Measurements from ENCODE around the gene ERI3. TPM values are rescaled to one million over a fixed set of nuclear protein-coding genes. Genes with fewer than 3 reads are reported as not detected.

The ERI3 gene
- total RNA-seq, 1 experiment from 2014 or later, result 83.4 TPM

- POLR2A ChIA-PET, result no interaction called here
- no peak for DNase-seq (ENCODE audit: unreplicated experiment)
- no peaks in the 10 kb centered on the region for H3K4me1 Mint-ChIP-seq (ENCODE audit: insufficient read depth, unreplicated experiment)
- H3K4me3 Mint-ChIP-seq (ENCODE audit: unreplicated experiment), result no peak overlapping the region
- peaks cover 8% of the 10 kb centered on the region for H3K36me3 Mint-ChIP-seq (ENCODE audit: insufficient read depth, unreplicated experiment)
- no peaks in the 10 kb centered on the region for H3K9me3 Mint-ChIP-seq (ENCODE audit: unreplicated experiment)
- H3K27ac Mint-ChIP-seq (ENCODE audit: low read depth, unreplicated experiment), result no peak overlapping the region
- CTCF ChIA-PET, result no interaction called here
- H3K27me3 Mint-ChIP-seq (ENCODE audit: insufficient read depth, unreplicated experiment), result no peaks in the 10 kb centered on the region
- BruUV-seq (replicated peaks), result no TSS peak
- TF ChIP-seq CTCF (IDR thresholded peaks at IDR 0.05; ENCODE audit: unreplicated experiment), result no peak
- intact Hi-C loops (cut with micrococcal nuclease), result no loop called here
These were observed 100.6 kb downstream of the ERI3 start for GRCh38 chr1:44254392-44254910.

GRCh38 chr1:44251989-44252671 is 102.9 kb downstream of the ERI3 start:
- no TSS peak for BruUV-seq (replicated peaks)
- POLR2A ChIA-PET, result no interaction called here
- intact Hi-C loops (cut with micrococcal nuclease), result no loop called here
- H3K4me3 Mint-ChIP-seq (ENCODE audit: unreplicated experiment), result no peak overlapping the region
- no peaks in the 10 kb centered on the region for H3K27me3 Mint-ChIP-seq (ENCODE audit: insufficient read depth, unreplicated experiment)
- no peaks in the 10 kb centered on the region for H3K9me3 Mint-ChIP-seq (ENCODE audit: unreplicated experiment)
- no peak overlapping the region for H3K27ac Mint-ChIP-seq (ENCODE audit: low read depth, unreplicated experiment)
- H3K4me1 Mint-ChIP-seq (ENCODE audit: insufficient read depth, unreplicated experiment), result no peaks in the 10 kb centered on the region
- no peaks in the 10 kb centered on the region for H3K36me3 Mint-ChIP-seq (ENCODE audit: insufficient read depth, unreplicated experiment)
- CTCF ChIA-PET, result no interaction called here
- TF ChIP-seq CTCF (IDR thresholded peaks at IDR 0.05; ENCODE audit: unreplicated experiment), result no peak
- no peak for DNase-seq (ENCODE audit: unreplicated experiment)

- Mint-ChIP-seq H3K4me1 (ENCODE audit: insufficient read depth, unreplicated experiment) (no peaks in the 10 kb centered on the region), H3K27me3 (ENCODE audit: insufficient read depth, unreplicated experiment) (no peaks in the 10 kb centered on the region), H3K9me3 (ENCODE audit: unreplicated experiment) (no peaks in the 10 kb centered on the region), H3K27ac (ENCODE audit: low read depth, unreplicated experiment) (no peak overlapping the region), H3K36me3 (ENCODE audit: insufficient read depth, unreplicated experiment) (peaks cover 3% of the 10 kb centered on the region), H3K4me3 (ENCODE audit: unreplicated experiment) (no peak overlapping the region)
- POLR2A ChIA-PET, result no interaction called here
- CTCF ChIA-PET, result no interaction called here
- intact Hi-C loops (cut with micrococcal nuclease), result no loop called here
- no peak for DNase-seq (ENCODE audit: unreplicated experiment)
- no TSS peak for BruUV-seq (replicated peaks)
- no peak for TF ChIP-seq CTCF (IDR thresholded peaks at IDR 0.05; ENCODE audit: unreplicated experiment)
These were observed 103.6 kb downstream of the ERI3 start for GRCh38 chr1:44251486-44251885.

- no peak for DNase-seq (ENCODE audit: unreplicated experiment)
- Mint-ChIP-seq H3K27ac (ENCODE audit: low read depth, unreplicated experiment) (no peak overlapping the region), H3K27me3 (ENCODE audit: insufficient read depth, unreplicated experiment) (no peaks in the 10 kb centered on the region), H3K4me3 (ENCODE audit: unreplicated experiment) (no peak overlapping the region), H3K9me3 (ENCODE audit: unreplicated experiment) (no peaks in the 10 kb centered on the region), H3K36me3 (ENCODE audit: insufficient read depth, unreplicated experiment) (peaks cover 10% of the 10 kb centered on the region), H3K4me1 (ENCODE audit: insufficient read depth, unreplicated experiment) (no peaks in the 10 kb centered on the region)
- no peak for TF ChIP-seq CTCF (IDR thresholded peaks at IDR 0.05; ENCODE audit: unreplicated experiment)
- POLR2A ChIA-PET, result no interaction called here
- CTCF ChIA-PET, result no interaction called here
- BruUV-seq (replicated peaks), result no TSS peak
- intact Hi-C loops (cut with micrococcal nuclease), result no loop called here
These were observed 104.8 kb downstream of the ERI3 start for GRCh38 chr1:44250068-44250781.
